ENCODE data around the gene CCL24. TPM values are rescaled to one million over a fixed set of nuclear protein-coding genes. Genes with fewer than 3 reads are reported as not detected.

The CCL24 gene
- total and polyA plus RNA-seq, 2 donors (not counting 3 experiments of a cell fraction or from before 2014, with no cell fraction given), result not detected

- no peaks in the 10 kb centered on the region for H4K20me1 ChIP-seq (replicated peaks; ENCODE audit: control insufficient read depth, extremely low read depth, insufficient read depth, low read length)
- H3K4me1 ChIP-seq (ENCODE audit: control insufficient read depth, extremely low read depth, insufficient read depth, low read length), result no peaks in the 10 kb centered on the region
- no peak overlapping the region for H3K4me3 ChIP-seq (replicated peaks in 1 of 3; ENCODE audit: insufficient read depth in 1 of 3, low read depth in 1 of 3, low read length in 3 of 3)
- POLR2A ChIA-PET, result no interaction called here
- H3K27ac ChIP-seq (ENCODE audit: insufficient read depth, low read depth, low read length), result no peak overlapping the region
- CTCF ChIA-PET, result interaction anchor here (1.3 kb wide), 1 partner anchor 159 kb away, joined by 4 read pairs; no protein-coding TSS in a partner anchor
- no peak overlapping the region for H3K4me2 ChIP-seq (ENCODE audit: insufficient read depth, low read length)
- no peaks in the 10 kb centered on the region for H3K36me3 ChIP-seq (ENCODE audit: control insufficient read depth in 2 of 2, extremely low read depth in 1 of 2, insufficient read depth in 2 of 2, low read length in 2 of 2)
- H2AFZ ChIP-seq (ENCODE audit: low read depth, low read length), result no peak overlapping the region
- no peak for DNase-seq (ENCODE audit: low read depth, low spot score)
- no peaks in the 10 kb centered on the region for H3K9me3 ChIP-seq (replicated peaks; ENCODE audit: control insufficient read depth, insufficient read depth, low read length)
- no peaks in the 10 kb centered on the region for H3K9me1 ChIP-seq (replicated peaks; ENCODE audit: control insufficient read depth, extremely low read depth, insufficient read depth, low read length)
- dilution Hi-C loops (cut with MboI; ENCODE audit: extremely low pct_ligation_motif_present, low sequenced_read_pairs), result no loop called here
- FAIRE-seq, result no peak
- no TSS peak for BruUV-seq (replicated peaks)
- no peaks in the 10 kb centered on the region for H3K79me2 ChIP-seq (ENCODE audit: control insufficient read depth, insufficient read depth, low read length)
- intact Hi-C loops (cut with micrococcal nuclease), result no loop called here
- no peak overlapping the region for H3K9ac ChIP-seq (replicated peaks; ENCODE audit: extremely low read depth, insufficient read depth, low read length)
- no peaks in the 10 kb centered on the region for H3K27me3 ChIP-seq (ENCODE audit: control insufficient read depth in 2 of 2, insufficient read depth in 2 of 2, low read length in 2 of 2)
- no peak for TF ChIP-seq EZH2 (IDR thresholded peaks at IDR 0.05; ENCODE audit: borderline replicate concordance, low read depth, low read length, severe bottlenecking)
- no peak for TF ChIP-seq FOS (IDR thresholded peaks at IDR 0.05; ENCODE audit: borderline replicate concordance, insufficient read depth, low read length)
Observed at GRCh38 chr7:75861636-75862035, 48.0 kb upstream of the CCL24 start.

DNA sequence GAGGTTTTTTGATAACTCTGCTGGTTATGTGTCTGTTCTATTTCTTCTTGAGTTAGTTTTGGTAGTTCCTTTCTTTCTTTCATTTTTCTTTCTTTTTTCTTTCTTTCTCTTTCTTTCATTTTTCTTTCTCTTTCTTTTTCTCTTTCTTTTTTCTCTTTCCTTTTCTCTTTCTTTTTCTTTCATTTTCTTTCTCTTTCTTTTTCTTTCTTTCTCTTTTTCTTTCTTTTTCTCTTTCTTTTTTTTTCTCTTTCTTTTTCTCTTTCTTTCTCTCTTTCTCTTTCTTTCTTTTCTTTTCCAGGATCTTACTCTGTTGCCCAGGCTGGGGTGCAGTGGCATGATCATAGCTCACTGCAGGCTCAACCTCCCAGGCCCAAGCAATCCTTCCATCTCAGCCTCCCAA, 44.8 kb upstream of the CCL24 start:
- no peaks in the 10 kb centered on the region for H3K79me2 ChIP-seq (ENCODE audit: control insufficient read depth, insufficient read depth, low read length)
- intact Hi-C loops (cut with micrococcal nuclease), result no loop called here
- BruUV-seq (replicated peaks), result no TSS peak
- H3K9me3 ChIP-seq (replicated peaks; ENCODE audit: control insufficient read depth, insufficient read depth, low read length), result no peaks in the 10 kb centered on the region
- dilution Hi-C loops (cut with MboI; ENCODE audit: extremely low pct_ligation_motif_present, low sequenced_read_pairs), result no loop called here
- no peaks in the 10 kb centered on the region for H3K27me3 ChIP-seq (ENCODE audit: control insufficient read depth in 2 of 2, insufficient read depth in 2 of 2, low read length in 2 of 2)
- FAIRE-seq, result no peak
- POLR2A ChIA-PET, result no interaction called here
- CTCF ChIA-PET, result no interaction called here
- H3K27ac ChIP-seq (ENCODE audit: insufficient read depth, low read depth, low read length), result no peak overlapping the region
- TF ChIP-seq EZH2 (IDR thresholded peaks at IDR 0.05; ENCODE audit: borderline replicate concordance, low read depth, low read length, severe bottlenecking), result no peak
- TF ChIP-seq, protein P1, sequence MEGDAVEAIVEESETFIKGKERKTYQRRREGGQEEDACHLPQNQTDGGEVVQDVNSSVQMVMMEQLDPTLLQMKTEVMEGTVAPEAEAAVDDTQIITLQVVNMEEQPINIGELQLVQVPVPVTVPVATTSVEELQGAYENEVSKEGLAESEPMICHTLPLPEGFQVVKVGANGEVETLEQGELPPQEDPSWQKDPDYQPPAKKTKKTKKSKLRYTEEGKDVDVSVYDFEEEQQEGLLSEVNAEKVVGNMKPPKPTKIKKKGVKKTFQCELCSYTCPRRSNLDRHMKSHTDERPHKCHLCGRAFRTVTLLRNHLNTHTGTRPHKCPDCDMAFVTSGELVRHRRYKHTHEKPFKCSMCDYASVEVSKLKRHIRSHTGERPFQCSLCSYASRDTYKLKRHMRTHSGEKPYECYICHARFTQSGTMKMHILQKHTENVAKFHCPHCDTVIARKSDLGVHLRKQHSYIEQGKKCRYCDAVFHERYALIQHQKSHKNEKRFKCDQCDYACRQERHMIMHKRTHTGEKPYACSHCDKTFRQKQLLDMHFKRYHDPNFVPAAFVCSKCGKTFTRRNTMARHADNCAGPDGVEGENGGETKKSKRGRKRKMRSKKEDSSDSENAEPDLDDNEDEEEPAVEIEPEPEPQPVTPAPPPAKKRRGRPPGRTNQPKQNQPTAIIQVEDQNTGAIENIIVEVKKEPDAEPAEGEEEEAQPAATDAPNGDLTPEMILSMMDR (IDR thresholded peaks at IDR 0.05; ENCODE audit: extremely low read depth in 1 of 2, insufficient read depth in 1 of 2, low read depth in 1 of 2, low read length in 2 of 2), result no peak
- H3K4me3 ChIP-seq (replicated peaks in 1 of 3; ENCODE audit: insufficient read depth in 1 of 3, low read depth in 1 of 3, low read length in 3 of 3), result no peak overlapping the region
- H3K9ac ChIP-seq (replicated peaks; ENCODE audit: extremely low read depth, insufficient read depth, low read length), result no peak overlapping the region
- H3K9me1 ChIP-seq (replicated peaks; ENCODE audit: control insufficient read depth, extremely low read depth, insufficient read depth, low read length), result no peaks in the 10 kb centered on the region
- H2AFZ ChIP-seq (ENCODE audit: low read depth, low read length), result no peak overlapping the region
- no peak overlapping the region for H3K4me2 ChIP-seq (ENCODE audit: insufficient read depth, low read length)
- no peaks in the 10 kb centered on the region for H3K4me1 ChIP-seq (ENCODE audit: control insufficient read depth, extremely low read depth, insufficient read depth, low read length)
- DNase-seq (ENCODE audit: low read depth, low spot score), result no peak
- H4K20me1 ChIP-seq (replicated peaks; ENCODE audit: control insufficient read depth, extremely low read depth, insufficient read depth, low read length), result no peaks in the 10 kb centered on the region
- H3K36me3 ChIP-seq (ENCODE audit: control insufficient read depth in 2 of 2, extremely low read depth in 1 of 2, insufficient read depth in 2 of 2, low read length in 2 of 2), result no peaks in the 10 kb centered on the region

All from endothelial cell of umbilical vein (primary cell).